ENCODE results near the gene KRT81.
"Not testable (repeated sequence)": the region's sequence is repeated elsewhere in the genome, so short reads cannot be mapped to it uniquely, and the experiment has no call there.

KRT81 gene

GRCh38 chr12:52316701-52317100 lies 25.4 kb upstream of the KRT81 start:
- DNase-seq, result no peak

- DNase-seq, result no peak
Observed at GRCh38 chr12:52316290-52316689, 25.0 kb upstream of the KRT81 start.

- not testable (repeated sequence) for DNase-seq
Observed at GRCh38 chr12:52315721-52316120, 24.4 kb upstream of the KRT81 start.

GRCh38 chr12:52314511-52314910 lies 23.2 kb upstream of the KRT81 start:
- no peak for DNase-seq

GRCh38 chr12:52313926-52314325 lies 22.6 kb upstream of the KRT81 start:
- DNase-seq, result no peak

GRCh38 chr12:52313461-52313860 lies 22.1 kb upstream of the KRT81 start:
- no peak for DNase-seq

GRCh38 chr12:52312086-52312485 lies 20.8 kb upstream of the KRT81 start:
- no peak for DNase-seq

GRCh38 chr12:52311285-52311648 lies 19.9 kb upstream of the KRT81 start:
- DNase-seq, result no peak

- no peak for DNase-seq
Observed at GRCh38 chr12:52310622-52311284, 19.4 kb upstream of the KRT81 start.

- DNase-seq, result no peak
Observed at GRCh38 chr12:52308806-52309425, 17.6 kb upstream of the KRT81 start.

- no peak for DNase-seq
Observed at GRCh38 chr12:52307836-52308805, 16.8 kb upstream of the KRT81 start.

- DNase-seq, result no peak
Observed at GRCh38 chr12:52306731-52307130, 15.4 kb upstream of the KRT81 start.

- DNase-seq, result no peak
Observed at GRCh38 chr12:52305921-52306705, 14.8 kb upstream of the KRT81 start.

- DNase-seq, result not testable (repeated sequence)
Observed at GRCh38 chr12:52304941-52305411, 13.6 kb upstream of the KRT81 start.

- not testable (repeated sequence) for DNase-seq
Observed at GRCh38 chr12:52302242-52302914, 11.0 kb upstream of the KRT81 start.

- DNase-seq, result not testable (repeated sequence)
Observed at GRCh38 chr12:52301721-52302120, 10.4 kb upstream of the KRT81 start.

GRCh38 chr12:52300796-52301691 lies 9.7 kb upstream of the KRT81 start:
- no peak for DNase-seq

GRCh38 chr12:52298677-52299190 lies 7.4 kb upstream of the KRT81 start:
- DNase-seq, result no peak

GRCh38 chr12:52296572-52297215 lies 5.4 kb upstream of the KRT81 start:
- DNase-seq, result no peak

GRCh38 chr12:52295663-52296062 lies 4.3 kb upstream of the KRT81 start:
- no peak for DNase-seq

Data from SIG-M5 (cell line).